Measurements from ENCODE around the gene TNFSF10.
"Not testable (repeated sequence)": the region's sequence is repeated elsewhere in the genome, so short reads cannot be mapped to it uniquely, and the experiment has no call there.

Gene TNFSF10

DNA sequence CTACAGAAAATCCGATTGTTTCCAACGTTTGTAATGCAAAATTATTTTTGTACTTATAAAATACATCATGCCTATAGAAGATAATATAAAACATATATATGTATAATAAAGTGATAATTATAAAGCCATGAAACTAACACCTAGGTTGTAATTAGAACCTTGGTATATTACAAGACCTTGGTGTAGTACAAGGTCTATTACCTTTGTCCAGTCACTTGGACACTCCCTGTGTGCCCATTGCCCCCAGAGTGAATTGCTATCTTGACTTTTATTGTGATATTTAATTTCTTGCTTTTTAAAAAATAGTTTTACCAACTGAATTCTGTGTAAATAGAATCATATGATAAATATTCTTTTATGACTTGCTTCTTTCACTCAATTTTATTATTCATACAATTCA lies 20.7 kb upstream of the TNFSF10 start:
- no peak for DNase-seq (ENCODE audit: low spot score)

DNA sequence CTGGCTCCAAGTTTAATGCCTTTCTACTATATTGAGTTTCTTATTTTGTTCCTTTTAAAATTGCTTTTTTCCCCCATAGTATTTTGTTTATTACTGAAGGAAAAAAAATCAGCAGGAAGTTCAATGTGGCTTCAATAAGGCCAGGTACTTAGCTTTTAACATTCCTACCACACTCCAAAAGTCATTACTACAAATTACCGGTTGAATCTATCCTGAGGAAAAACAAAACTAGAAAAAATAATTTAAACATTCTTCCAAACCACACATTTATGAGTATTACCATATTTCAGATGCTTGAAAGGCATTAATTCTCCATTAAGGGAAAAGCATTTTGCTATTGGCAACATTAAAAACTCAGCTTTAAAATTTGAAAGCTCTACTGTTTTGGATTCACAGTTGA lies 20.2 kb upstream of the TNFSF10 start:
- DNase-seq (ENCODE audit: low spot score), result no peak

DNA sequence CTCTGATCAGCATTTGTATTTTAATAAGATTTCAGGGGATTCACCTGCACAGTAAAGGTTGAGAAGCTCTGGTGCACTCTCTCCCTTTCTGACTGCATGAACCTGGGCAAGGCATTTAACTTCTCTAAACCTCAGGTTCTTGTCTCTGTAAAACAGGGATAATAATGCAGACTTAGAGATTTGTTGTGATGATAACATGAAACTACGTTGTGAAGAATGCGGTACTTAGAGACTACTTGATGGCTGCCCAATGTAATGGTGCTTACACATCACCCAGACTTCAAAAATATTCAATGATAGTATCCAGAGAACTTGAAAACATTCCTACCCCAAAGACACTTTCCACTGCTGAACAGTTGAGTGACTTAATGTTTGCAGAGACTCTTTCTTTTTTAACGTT lies 19.8 kb upstream of the TNFSF10 start:
- DNase-seq (ENCODE audit: low spot score), result no peak

DNA sequence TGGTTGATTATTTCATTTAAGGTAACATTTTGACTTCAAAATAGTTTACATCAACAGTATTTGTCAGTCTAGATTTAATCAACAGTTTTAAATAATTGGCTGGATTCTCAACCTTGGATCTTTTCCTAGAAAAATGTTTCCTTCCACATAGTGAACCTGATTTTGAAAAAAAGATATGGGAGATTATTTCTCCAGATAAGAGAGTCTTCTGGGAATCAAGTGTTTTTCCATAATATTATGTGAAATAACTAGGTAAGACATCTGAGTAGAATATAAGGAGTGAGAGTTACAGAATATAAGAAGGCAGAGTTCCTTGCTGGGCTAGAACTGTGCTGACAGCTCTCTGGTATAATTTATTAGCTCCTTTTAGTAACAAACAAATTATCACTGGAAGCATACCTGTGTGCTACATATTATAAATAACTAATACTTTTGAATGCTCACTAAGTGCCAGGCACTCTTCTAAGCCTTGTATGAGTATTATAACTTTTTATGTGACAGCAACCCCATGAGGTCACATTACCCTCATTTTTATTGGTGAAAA lies 18.8 kb upstream of the TNFSF10 start:
- DNase-seq (ENCODE audit: low spot score), result no peak

DNA sequence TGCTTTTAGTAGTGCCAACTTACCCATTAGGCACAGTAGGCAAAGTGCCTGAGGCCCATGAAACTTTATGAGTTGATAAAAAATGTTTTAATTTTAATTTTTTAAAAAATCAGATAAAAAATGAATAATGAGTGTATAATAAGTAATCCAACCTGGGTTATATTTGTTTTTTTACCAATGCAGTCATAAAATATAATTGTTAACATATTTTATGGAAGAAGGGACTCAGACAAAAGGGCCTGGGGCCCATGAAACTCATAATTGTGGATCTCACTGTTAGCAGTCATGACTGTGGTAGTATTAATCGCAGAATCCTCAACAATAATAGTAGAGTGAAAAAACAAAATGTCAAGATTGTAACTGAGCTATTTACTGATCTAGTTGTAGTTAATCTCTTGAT lies 16.8 kb upstream of the TNFSF10 start:
- no peak for DNase-seq (ENCODE audit: low spot score)

DNA sequence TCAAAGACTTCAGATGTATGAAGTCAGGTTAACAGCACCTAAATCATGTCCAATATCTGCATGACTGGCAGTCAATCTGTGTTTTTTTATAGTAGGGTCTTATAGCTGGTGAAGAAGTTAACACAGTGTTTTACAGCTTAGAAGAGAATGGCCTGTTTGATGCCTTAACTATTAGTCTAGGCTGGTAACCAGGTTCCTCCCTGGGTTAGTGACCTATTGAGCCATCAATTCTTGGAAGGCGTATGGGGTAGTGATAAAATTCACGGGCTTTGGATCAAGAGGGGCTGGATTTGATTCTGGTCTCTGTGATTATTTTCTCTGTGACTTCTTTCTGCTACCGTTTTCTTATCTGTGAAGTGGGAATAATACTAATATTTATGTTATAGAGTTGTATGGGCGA lies 16.0 kb upstream of the TNFSF10 start:
- DNase-seq (ENCODE audit: low spot score), result no peak

DNA sequence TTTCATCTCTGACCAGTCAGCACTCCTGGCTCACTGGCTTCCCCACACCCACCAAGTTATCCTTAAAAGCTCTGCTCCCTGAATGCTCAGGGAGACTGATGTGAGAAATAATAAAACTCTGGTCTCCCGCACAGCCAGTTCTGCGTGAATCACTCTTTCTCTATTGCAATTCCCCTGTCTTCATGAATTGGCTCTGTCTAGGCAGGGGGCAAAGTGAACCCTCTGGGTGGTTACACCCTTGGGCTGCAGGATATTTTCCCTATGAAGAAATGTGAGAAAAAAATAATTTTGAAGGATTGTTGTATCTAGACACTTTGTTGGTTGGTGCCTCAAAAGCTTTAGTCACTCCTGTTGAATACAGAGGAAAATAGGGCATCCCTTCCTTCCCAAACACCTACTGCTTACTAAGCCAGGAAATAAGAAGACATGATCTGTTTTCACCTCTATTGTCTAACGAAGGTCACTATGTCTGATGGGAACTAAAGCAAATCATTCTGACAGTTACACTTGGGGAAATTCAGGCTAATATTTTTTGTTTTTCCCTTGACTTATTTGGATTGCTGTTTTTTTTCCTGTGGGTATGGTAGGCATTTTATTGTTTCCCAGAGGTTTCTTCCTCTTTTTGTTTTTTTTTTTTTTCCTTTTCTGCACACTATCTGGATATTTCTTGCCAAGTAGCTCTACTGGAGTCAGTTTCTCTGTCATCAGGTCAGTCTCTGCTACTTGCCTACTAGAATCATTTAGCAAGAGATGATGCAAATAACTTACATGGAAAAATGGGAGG lies 15.3 kb upstream of the TNFSF10 start:
- DNase-seq (ENCODE audit: low spot score), result no peak

DNA sequence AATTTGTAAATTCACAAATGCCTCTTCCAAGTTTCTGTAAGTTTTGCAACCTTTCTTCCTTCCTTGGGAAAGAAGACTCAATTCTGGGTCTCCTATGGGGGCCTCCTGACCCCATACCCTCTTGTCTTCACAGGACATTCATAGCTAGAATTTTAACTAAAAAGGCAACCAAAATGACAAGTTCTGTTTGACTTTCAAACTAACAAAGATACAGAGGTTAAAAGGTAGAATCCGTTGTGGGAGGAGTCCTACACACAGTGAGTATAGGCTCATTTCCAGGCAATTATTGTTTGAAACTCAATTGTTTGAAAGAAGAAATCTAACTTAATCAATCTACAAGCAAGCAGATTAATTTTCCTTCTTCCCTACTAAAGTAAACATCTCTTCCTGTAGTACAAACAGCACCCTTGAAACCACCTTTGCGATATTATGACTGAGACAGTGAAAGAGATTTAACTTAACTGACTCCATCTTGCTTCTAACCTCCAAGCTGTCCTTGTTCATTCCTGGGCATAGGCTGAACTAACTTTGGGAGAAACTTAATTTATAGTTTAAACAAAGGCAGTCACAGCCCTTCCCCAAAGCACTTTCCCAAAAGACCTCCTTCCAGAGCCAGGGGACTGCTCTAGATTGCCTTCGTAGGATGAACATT lies 14.4 kb upstream of the TNFSF10 start:
- no peak for DNase-seq (ENCODE audit: low spot score)

DNA sequence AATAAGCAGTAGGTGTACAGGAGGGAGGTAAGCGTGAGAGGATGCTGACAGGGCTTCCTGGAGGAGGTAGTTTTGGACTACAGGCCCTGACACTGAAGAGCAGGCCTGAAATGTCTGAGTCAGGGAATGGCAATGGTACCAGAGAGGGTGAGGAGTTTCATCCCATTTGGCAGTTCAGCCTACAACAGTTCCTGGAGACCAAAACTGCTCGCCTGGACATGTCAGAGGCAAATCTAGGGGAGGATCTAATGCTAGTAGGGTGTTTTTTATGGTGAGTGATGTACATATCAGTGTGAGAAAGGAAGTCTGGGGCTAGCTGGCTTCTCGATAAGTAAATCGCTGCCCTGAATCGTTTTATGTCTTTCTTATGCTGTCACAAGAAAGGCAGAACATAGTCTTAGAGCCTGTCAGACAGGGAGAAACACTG lies 13.8 kb upstream of the TNFSF10 start:
- DNase-seq (ENCODE audit: low spot score), result no peak

DNA sequence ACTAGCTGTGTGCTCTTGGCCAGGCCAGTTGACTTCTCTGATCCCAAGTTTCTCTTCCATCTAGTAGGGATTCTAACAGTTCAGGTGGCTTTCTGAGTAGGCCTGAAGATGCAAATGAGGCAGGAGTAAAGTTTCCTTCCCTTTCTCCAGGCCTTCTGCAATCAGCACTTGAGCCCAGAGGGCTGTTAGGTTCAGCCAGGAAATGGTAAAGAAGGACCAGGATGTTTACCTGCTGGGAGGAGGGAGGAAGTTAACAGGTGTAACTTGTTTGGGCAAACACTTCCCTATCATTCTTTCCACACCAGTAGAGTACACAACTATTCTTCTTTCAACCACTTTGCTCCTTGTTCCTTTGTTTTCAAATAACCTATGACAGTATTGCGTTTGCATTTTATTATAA lies 13.3 kb upstream of the TNFSF10 start:
- DNase-seq (ENCODE audit: low spot score), result no peak

DNA sequence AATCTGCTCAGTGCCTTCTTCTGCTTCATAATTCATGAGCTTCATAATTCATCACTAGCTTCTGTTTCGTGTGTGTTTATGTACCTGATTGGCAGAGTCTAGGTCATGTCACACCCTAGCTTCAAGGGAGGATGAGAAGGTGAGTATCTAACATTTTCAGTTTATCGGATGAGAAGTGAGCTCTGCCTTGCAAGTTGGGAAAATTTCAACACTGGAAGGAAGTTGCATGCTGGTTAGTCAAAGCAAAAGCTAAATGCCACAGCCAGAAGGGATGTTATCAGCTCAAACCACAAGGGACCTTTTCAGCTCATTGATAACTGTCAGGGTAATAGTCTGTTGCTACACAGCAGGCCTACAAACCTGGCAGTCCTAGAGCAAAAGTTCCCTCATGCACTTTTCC lies 7.3 kb upstream of the TNFSF10 start:
- DNase-seq (ENCODE audit: low spot score), result no peak

DNA sequence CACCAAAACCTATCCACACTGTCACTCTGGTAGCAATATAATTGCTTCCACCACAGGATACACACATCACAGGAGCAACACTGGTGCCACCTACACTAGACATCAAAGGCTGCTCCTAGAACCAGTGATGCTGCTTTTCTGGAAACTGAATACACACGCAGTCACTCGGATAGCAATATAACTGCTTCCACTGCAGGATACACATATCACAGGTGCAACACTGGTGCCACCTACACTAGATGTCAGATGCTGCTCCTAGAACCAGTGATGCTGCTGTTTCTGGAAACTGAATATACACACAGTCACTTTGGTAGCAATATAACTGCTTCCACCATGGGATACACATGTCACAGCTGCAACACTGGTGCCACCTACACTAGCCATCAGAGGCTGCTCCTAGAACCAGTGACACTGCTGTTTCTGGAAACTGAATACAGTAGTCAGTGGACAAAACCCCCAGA lies 6.9 kb upstream of the TNFSF10 start:
- DNase-seq (ENCODE audit: low spot score), result no peak

DNA sequence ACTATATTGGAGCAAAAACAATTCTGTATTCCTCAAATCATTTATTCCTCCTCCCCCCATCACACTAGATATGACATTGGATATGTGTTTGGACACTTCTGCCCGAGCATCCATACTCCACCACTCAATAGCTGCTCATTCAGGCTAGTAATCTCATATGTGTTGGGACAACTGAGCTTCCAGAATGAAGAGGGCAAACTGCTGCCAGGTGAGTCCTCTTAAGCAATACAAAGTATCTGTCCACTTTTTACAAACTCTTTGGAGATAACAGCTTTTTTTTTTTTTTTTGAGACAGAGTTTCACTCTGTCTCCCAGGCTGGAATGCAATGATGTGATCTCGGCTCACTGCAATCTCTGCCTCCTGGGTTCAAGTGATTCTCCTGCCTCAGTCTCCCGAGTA lies 5.4 kb upstream of the TNFSF10 start:
- no peak for DNase-seq (ENCODE audit: low spot score)

DNA sequence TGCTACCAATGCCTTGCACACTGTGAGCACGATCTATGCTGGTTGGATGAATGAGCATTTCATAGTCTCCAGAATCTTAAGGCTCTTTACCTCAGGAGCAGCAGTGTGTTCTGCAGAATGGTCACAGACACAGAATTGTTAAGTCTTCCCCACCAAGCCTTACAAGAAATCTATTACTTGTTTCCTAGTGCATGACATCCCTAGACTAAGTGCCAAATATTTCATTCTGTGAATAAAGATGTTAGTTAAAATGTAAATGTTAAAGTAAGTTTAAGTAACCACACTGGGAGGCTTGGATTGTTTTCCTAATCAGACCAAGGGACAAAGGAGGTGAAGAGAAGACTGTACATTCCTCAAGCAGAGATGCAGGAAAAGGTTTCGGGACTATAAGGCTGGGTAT lies 4.1 kb upstream of the TNFSF10 start:
- DNase-seq (ENCODE audit: low spot score), result no peak

DNA sequence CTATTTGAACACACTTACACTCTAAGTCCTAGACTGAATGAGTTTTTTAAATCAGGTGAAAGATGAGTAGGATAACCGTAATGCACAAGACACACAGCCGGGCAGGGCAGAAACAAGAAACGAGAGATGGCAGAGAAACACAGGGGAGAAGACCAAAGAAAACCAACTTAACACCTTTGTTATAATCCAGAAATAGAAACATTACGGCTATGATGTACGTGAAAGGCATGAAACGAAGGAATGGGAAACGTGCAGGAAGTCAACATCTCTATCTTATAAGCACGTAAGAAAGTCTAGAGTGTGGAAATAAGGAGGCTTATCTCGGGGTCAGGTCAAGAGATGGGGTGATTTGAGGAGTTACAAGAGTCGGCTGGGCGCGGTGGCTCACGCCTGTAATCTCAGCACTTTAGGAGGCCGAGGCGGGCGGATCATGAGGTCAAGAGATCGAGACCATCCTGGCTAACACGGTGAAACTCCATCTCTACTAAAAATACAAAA lies 1.9 kb upstream of the TNFSF10 start:
- no peak for DNase-seq (ENCODE audit: low spot score)

DNA sequence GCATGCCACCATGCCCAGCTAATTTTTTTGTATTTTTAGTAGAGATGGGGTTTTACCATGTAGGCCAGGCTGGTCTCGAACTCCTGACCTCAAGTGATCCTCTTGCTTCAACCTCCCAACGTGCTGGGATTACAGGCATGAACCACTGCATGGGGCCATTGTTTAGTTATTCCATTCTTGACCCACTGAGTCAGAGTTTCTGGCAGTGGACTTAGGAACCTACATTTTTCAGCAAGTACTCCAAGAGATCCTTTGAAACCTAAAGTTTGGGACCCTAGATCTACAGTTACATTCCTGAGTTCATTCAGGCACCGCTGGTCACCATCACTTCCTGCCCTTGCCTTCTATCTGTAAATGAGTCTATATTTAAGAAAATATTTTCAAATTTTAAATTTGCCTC lies 1.4 kb upstream of the TNFSF10 start:
- no peak for DNase-seq (ENCODE audit: low spot score)

DNA sequence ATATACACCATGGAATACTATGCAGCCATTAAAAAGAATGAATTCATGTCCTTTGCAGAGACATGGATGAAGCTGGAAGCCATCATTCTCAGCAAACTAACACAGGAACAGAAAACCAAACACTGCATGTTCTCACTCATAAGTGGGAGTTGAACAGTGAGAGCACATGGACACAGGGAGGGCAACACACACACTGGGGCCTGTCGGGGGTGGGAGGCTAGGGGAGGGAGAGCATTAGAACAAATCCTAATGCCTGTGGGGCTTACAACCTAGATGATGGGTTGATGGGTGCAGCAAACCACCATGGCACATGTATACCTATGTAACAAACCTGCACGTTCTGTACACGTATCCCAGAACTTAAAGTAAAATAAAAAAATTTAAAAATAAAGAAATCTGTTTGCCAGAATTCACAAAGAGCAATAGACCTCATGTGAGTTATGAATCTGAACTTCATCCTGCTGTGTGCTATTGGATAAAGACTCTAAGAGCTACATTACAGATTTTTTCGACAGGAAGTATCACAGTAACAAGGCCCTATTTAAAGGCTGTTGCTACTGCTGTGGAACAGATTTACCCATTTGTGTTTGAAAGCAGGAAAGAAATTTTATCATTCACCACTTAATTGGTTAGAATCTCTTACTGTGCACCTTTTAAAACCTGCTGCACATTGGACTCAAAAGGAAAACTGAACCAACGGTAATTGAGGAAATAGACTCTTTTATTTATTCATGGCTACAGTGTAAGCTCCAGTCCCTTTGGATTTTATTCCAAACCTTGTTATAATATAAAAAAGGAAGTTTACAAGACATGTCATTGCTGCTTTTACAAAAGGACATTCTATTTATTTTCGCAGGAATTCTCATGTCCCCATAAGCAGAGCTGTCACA lies 1.1 kb downstream of the TNFSF10 start:
- DNase-seq (ENCODE audit: low spot score), result not testable (repeated sequence)

DNA sequence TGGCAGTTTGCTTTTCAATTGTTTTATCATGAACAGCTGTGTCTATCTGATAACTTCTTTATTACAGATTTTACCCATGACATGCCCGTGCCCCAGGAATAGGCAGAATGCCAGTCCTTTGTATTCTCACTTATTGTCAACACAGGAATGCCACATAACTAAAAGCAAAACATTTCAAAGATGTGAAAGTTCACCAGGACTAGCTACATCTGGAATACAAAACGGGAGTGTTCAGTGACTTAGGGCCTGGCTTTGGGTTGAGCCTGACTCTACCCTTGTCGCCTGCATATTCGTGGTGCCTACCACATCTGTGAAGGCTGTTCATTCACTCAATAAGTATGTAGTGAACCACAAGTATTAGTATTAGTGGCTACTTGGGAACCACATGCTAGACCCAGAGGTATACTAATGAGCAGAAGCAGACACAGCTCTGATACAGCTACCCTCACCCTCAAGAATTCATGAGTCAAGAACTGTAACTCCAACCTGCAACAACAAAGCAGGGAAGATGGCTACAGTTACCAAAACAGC lies 2.9 kb downstream of the TNFSF10 start:
- DNase-seq (ENCODE audit: low spot score), result no peak

DNA sequence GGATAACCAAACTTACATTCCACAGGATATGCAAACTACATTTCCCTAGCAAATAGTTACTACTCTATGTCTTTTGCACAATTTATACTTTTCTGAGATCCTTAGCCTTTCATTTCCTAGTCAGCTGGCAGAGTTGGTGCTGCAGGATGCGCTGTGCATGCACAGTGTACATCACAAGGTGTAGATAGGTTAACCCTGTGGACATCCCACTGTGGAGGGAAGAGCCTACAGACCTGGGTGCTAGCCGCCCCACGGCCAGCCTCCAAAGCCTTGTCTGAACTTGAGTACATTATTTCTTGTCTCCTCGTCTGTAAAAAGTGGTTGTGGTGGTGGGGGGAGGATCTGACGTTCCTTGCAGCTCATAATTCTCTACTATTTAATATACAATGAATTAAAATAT lies 3.5 kb downstream of the TNFSF10 start:
- DNase-seq (ENCODE audit: low spot score), result no peak

DNA sequence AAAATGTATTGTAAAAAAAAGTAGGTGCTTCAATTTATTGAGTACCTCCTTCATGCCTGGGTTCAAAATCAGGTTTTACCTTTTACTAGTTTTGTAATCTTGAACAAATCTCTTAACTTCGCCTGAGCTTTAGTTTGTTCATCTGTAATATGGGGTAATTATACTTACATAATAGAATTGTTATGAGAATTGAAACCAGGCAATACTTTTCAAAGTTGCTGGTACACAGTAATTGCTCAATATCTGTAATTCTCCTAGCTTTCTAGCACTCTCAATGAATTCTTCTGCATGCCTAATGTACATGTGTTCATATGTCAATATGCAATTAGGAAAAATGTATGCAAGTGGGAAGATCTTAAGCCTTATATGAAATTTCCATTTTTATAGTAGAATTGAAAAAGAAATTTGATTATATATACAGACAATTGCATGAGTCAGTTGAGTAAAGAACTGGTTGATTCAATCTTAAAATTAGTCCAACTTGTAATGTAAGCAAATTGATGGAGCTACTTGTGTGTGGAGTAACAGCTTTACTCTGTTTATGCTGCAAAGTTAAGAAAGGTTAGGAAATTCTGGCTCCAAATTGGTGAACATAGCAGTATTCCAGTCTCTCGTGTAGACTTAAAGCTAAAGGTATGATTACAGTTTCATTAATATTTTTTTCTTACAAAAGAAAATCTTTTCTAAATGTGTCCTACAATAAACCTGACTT lies 4.1 kb downstream of the TNFSF10 start:
- no peak for DNase-seq (ENCODE audit: low spot score)

DNA sequence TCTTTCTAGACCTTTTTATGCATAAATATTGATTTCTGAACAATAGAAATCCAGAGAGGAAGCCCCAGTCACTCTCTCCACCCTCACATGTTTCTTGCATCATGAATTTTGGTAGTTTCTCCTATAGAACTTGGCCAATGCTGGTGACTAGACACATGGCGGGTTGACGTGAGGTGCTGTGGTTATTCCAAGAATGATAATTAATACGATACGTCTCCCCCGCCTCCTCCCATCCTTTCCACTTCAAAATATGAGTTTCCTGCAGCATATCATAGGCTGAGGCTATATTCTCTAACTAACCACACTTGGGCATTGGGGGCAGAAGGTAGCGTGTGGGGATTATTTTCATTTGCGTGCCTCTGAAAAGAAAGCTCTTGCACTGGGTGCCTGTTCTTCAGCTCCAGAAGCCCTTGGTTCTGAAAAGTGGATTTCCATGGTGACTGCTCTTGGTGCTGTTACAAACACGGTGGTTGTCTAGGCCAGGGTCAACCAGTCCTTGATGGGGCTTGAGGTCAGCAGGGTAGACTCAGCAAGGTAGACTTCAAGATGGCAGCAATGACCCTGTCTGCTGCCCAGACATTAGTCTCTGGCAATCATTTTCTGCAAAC lies 5.3 kb downstream of the TNFSF10 start:
- DNase-seq (ENCODE audit: low spot score), result no peak

Data from kidney capillary endothelial cell (primary cell).